HG03175 (cell line): ENCODE measurements around the gene SUPT4H1.
"Not testable (repeated sequence)": the region's sequence is repeated elsewhere in the genome, so short reads cannot be mapped to it uniquely, and the experiment has no call there.

ENCODE experiments used
- ATAC-seq: cut with Tn5 transposase; IDR thresholded peaks from one replicate; pipeline ENCODE4 v1.9.1; 2021; ENCODE audit warnings: mild to moderate bottlenecking, moderate library complexity; ENCODE audit not compliant: unreplicated experiment

The SUPT4H1 gene

GRCh38 chr17:58343131-58343530 lies 8.9 kb downstream of the SUPT4H1 start:
- ATAC-seq, result no peak

GRCh38 chr17:58341861-58342475 lies 10.0 kb downstream of the SUPT4H1 start:
- ATAC-seq, result no peak

GRCh38 chr17:58341136-58341860 lies 10.7 kb downstream of the SUPT4H1 start:
- ATAC-seq, result not testable (repeated sequence)

DNA sequence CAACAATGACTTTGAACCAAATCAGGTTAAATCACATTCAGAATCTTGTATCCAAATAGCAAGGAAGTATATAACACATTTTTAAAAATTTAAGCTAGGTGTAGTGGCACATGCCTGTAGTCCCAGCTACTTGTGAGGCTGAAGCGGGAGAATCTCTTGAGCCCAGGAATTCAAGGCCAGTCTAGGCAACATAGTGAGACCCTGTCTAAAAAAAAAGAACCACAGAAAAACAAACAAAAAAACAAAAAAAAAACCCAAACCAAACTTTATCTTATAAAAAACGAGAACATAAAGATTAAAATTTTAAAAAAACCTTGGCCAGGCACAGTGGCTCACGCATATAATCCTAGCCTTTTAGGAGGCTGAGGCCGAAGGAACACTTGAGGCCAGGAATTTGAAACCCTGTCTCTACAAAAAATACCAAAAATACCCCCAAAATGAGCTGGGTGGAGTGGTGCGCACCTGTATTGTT lies 11.6 kb downstream of the SUPT4H1 start:
- no peak for ATAC-seq

GRCh38 chr17:58339755-58340404 lies 12.1 kb downstream of the SUPT4H1 start:
- no peak for ATAC-seq

DNA sequence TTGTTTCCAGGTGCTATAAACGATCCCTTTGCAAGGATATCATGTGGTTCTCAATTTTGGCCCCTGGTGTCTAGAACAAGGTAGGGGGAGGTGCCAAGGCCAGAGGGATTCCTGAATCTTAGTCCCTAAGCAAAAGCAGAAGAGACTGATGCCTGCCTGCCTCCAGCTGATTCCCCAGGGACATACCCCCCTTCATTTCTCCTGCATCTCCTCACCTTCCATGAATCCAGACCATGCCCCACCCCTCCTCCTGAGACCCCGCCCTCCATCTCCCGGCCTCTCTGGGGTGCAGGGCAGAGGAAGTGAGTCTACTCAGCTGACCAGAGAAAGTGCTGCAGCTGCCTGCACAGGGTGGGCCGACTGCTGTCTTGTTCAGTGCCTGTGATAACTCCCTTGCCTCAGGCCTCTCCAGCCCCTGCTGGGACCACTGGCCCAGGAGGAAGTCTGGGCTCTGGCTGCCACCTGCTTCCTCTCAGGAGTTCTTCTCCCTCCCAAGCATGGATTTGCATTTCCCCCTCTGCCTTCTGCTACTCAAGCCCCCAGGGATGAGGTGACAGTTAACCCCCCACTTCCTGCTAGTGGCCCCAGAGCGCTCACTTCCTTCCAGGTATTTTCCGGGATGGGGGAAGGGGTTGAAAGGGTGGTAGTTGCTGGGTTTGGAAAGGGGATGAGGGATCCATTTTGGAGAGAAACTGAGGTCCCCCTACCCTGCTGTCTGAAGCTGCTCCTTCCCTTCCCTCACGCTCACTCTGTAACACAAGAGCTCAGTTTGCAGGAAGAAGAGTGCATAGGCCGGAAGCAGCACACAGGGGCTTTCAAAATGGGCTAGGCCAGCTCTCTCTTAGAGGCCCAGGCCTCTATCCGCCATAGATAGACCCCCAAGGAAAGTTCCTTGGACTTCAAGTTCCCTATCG lies 12.9 kb downstream of the SUPT4H1 start:
- peak; percentile 33 for ATAC-seq

DNA sequence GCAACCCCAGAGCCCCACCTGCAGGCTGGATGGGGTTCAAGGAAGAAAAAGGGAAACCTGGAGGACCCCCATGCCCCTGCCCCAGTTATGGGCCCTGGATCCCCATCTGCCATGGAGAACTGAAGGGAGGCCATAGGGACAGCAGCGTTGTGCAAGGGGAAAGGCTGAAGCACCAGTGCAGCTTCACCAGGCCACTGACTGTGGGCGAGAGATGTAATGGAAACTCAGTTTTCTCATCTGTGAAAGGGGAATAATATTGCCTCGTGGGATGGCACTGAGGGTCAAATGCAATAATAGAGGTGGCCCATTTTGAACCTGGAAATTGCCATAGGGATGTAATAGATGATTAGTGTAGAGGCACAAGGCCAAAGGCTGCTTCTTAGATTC lies 13.6 kb downstream of the SUPT4H1 start:
- no peak for ATAC-seq

- ATAC-seq, result peak; percentile 70
Observed at GRCh38 chr17:58337600-58338453, 14.2 kb downstream of the SUPT4H1 start.

- ATAC-seq, result no peak
Observed at GRCh38 chr17:58337210-58337599, 14.8 kb downstream of the SUPT4H1 start.

GRCh38 chr17:58336456-58337209 lies 15.4 kb downstream of the SUPT4H1 start:
- no peak for ATAC-seq

GRCh38 chr17:58335779-58336455 lies 16.1 kb downstream of the SUPT4H1 start:
- ATAC-seq, result no peak

GRCh38 chr17:58335061-58335731 lies 16.8 kb downstream of the SUPT4H1 start:
- no peak for ATAC-seq

DNA sequence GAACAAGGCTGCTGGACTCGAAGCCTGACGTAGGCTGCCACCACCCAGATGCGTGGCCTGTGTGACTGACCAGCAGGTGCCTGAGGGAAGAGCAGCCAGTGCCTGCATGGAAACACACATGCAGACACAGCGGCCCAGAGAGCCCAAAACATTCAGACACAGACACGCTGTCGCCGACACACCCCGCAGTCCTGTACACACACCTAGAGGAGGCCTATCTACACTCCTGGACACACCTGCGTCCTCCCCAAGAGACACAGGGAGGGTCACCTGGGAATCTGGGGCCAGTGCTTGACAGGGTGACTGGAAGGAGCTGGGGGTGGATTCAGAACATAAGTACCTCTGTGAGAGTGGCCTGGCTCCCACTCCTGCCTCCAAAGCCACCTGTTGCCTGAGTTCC lies 17.3 kb downstream of the SUPT4H1 start:
- ATAC-seq, result no peak

- no peak for ATAC-seq
Observed at GRCh38 chr17:58334256-58334655, 17.7 kb downstream of the SUPT4H1 start.

- no peak for ATAC-seq
Observed at GRCh38 chr17:58333736-58334207, 18.2 kb downstream of the SUPT4H1 start.

DNA sequence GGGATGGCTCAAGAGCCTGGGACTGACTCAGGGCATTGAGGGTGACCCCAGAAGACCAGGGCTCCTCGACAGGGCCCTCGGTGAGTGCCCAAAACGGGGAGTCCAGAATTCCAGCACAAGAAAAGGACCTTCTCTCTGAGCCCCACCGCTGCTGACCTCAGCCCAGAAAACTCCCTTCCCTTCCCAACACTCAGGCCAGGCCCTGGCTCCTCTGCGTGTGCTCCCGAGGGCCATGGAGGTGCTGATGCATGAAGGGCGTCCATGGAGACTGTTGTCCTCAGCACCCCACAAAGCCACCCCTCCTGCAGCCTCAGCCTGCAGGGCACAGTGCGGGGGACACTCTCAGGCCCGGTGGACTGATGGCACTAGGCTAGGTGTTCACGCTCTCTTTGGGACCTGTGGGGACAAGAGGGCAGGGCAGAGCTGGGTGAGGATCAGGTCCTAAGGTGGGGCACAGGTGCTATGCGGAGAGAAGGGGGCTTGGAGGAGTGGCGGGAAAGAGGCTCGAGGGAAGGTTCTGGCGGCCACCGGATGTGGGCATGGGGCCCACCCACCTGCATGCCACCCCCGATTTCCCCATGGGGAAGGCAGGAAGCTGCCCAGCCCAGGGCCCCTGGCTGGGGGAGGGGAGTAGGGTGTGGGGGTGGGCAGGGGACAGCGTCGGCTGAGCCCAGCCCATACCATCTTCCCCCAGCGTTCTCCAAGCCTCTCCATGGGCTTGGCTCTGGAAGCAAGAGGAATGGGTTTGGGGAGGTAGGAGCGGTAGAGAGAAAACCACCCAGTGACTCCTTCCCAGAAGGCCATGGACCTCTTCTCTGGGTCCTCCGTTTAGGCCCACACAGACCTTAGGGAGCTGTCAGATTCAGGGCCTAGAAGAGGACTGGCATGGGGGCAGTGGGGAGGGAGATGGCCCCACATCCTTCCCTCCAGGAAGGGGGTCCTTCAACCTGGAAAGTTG lies 18.9 kb downstream of the SUPT4H1 start:
- no peak for ATAC-seq
